Spleen (tissue), 11 donors: Measurements from ENCODE around the gene HOMER3. TPM values are rescaled to one million over a fixed set of nuclear protein-coding genes. Genes with fewer than 3 reads are reported as not detected.

Source experiments
- DNase-seq: peaks from one replicate; pipeline ENCODE4 v3.0.0-alpha.2; 2020
- H3K27ac ChIP-seq, 8 donors: fragments of 200-600 bp; sonication (generic) in 7 of 8; 1 replicate in 4 of 8; 2 replicates in 4 of 8; pipeline versions ENCODE4 v1.5.0 to v1.8.0; 2016 to 2021; ENCODE audit warnings: inconsistent platforms in 4 of 8, mild to moderate bottlenecking in 4 of 8, moderate library complexity in 1 of 8
- H3K27me3 ChIP-seq, 7 donors: fragments of 200-600 bp; sonication (generic) in 6 of 7; replicated peaks in 1 of 7; 1 replicate in 4 of 7; 2 replicates in 3 of 7; pipeline versions ENCODE4 v1.5.0 to v1.8.0; 2016 to 2021; ENCODE audit warnings: inconsistent platforms in 3 of 7, mild to moderate bottlenecking in 1 of 7
- H3K36me3 ChIP-seq, 6 donors: fragments of 200-600 bp; sonication (generic) in 5 of 6; 1 replicate in 4 of 6; 2 replicates in 2 of 6; pipeline versions ENCODE4 v1.5.0 to v1.8.0; 2016 to 2021; ENCODE audit warnings: inconsistent platforms in 2 of 6
- H3K4me1 ChIP-seq, 6 donors: fragments of 200-600 bp; sonication (generic) in 5 of 6; 1 replicate in 3 of 6; 2 replicates in 3 of 6; pipeline versions ENCODE4 v1.5.0 to v1.8.0; 2016 to 2021; ENCODE audit warnings: inconsistent platforms in 3 of 6
- H3K4me3 ChIP-seq, 8 donors: fragments of 200-600 bp; sonication (generic) in 7 of 8; 1 replicate in 4 of 8; 2 replicates in 4 of 8; pipeline versions ENCODE4 v1.5.0 to v1.8.0; 2016 to 2021; ENCODE audit warnings: inconsistent platforms in 4 of 8, mild to moderate bottlenecking in 4 of 8, moderate library complexity in 2 of 8
- H3K9me3 ChIP-seq, 8 donors: fragments of 200-600 bp; sonication (generic) in 7 of 8; 1 replicate in 4 of 8; 2 replicates in 4 of 8; pipeline versions ENCODE4 v1.5.0 to v1.8.0; 2016 to 2021; ENCODE audit warnings: inconsistent platforms in 4 of 8
- CTCF ChIP-seq, 11 experiments: fragments of 200-600 bp in 7 of 11; fragments of 450-650 bp in 4 of 11; sonication (generic) in 4 of 11; IDR thresholded peaks in 8 of 11; conservative IDR thresholded peaks in 3 of 11; 1 replicate in 7 of 11; 2 replicates in 4 of 11; pipeline versions ENCODE4 v1.4.0 to v1.8.0; 2016 to 2021; ENCODE audit warnings: antibody characterized with exemption in 11 of 11, inconsistent platforms in 4 of 11, mild to moderate bottlenecking in 1 of 11
- POLR2A ChIP-seq, 3 donors: fragments of 450-650 bp; IDR thresholded peaks; one replicate each; pipeline ENCODE4 v1.5.1; 2017; ENCODE audit warnings: antibody characterized with exemption in 3 of 3, mild to moderate bottlenecking in 1 of 3
- POLR2AphosphoS5 ChIP-seq, 3 donors: sonication (generic); formaldehyde crosslinking; IDR thresholded peaks; one replicate each; pipeline ENCODE4 v1.5.1; 2017; ENCODE audit warnings: antibody characterized with exemption in 3 of 3
- WGBS, 5 donors: extraction: QIAGEN DNeasy Blood & Tissue Kit in 3 of 5; methylation state at CpG; one replicate each; pipeline versions ENCODE4 v1.1.5 to v1.1.7; 2013 to 2018; 5-methylcytosine and 5-hydroxymethylcytosine counted together
- intact Hi-C: fragments of 100-400 bp; cut with DNase I; formaldehyde crosslinking; loops from one replicate; pipeline ENCODE4 v1.15.0; 2023; ENCODE audit warnings: low total_unique reads
- polyA plus RNA-seq, 3 donors: library from polyadenylated mRNA; stranded (reverse); fragments of 200-250 nt; gene quantifications; one replicate each; pipeline ENCODE4 v1.2.1, GENCODE V29; 2013
- total RNA-seq, 7 donors: library from RNA; depleted of rRNA in 3 of 7; stranded (reverse); fragments of >200 nt in 3 of 7; fragmentation: NEBNext Ultra II Directional in 4 of 7; extraction: Animal tissue kit (Norgen Biotek cat#: 25700) in 4 of 7; gene quantifications; one replicate each; pipeline versions ENCODE4 v1.1.0 to v1.2.1, GENCODE V29; 2016 to 2021
- donor health status: healthy with polysubstance abuse.
- donor health status: DM: no; HTN: no; CAD: no; lungs with moderate emphysema.
- donor health status: DM: no; HTN: no; CAD: no.
- donor health status: Bipolar disorder and iron deficiency.
- donor health status: healthy.
- donor health status: DM: no; HTN: no; CAD: no.
- donor health status: DM: yes; HTN: yes; CAD: no.

Gene HOMER3
- total and polyA plus RNA-seq, 10 donors, result 22.4 to 279 (median 86.5) TPM

- Histone ChIP-seq H3K4me3 (no peak overlapping the region), H3K27me3 (peaks cover 0 to 12% (median 6%) of the 10 kb centered on the region in 7 donors), H3K36me3 (peaks cover 0 to 83% (median 68%) of the 10 kb centered on the region in 6 donors), H3K27ac (no peak overlapping the region), H3K4me1 (peaks cover 0 to 10% (median 3%) of the 10 kb centered on the region in 6 donors), H3K9me3 (no peaks in the 10 kb centered on the region)
- WGBS, 5 donors, result 86 to 96% (median 92%) methylated on average over 7 of the region's 7 CpGs
- intact Hi-C loops, result no loop called here
- no peak for TF ChIP-seq POLR2A (IDR thresholded peaks at IDR 0.05)
- TF ChIP-seq POLR2AphosphoS5 (IDR thresholded peaks at IDR 0.05), result no peak
- TF ChIP-seq CTCF (IDR thresholded peaks at IDR 0.05 in 8 of 11, conservative IDR thresholded peaks at IDR 0.05 in 3 of 11), result no peak
- no peak for DNase-seq
These were observed 39.5 kb downstream of the HOMER3 start for GRCh38 chr19:18901491-18901890.

GRCh38 chr19:18900700-18901481, 40.1 kb downstream of the HOMER3 start:
- peaks cover 0 to 77% (median 62%) of the 10 kb centered on the region in 6 donors for H3K36me3 ChIP-seq
- intact Hi-C loops, result no loop called here
- H3K27ac ChIP-seq, result no peak overlapping the region
- no peaks in the 10 kb centered on the region for H3K9me3 ChIP-seq
- peaks cover 0 to 16% (median 10%) of the 10 kb centered on the region in 7 donors for H3K27me3 ChIP-seq
- DNase-seq, result no peak
- no peak overlapping the region for H3K4me3 ChIP-seq
- WGBS, 5 donors, result 90 to 97% (median 94%) methylated on average over 9 to 17 of the region's 17 CpGs
- peak in 1 of 3 donors; percentile 16 for TF ChIP-seq POLR2AphosphoS5 (IDR thresholded peaks at IDR 0.05)
- no peak for TF ChIP-seq CTCF (IDR thresholded peaks at IDR 0.05 in 8 of 11, conservative IDR thresholded peaks at IDR 0.05 in 3 of 11)
- no peak for TF ChIP-seq POLR2A (IDR thresholded peaks at IDR 0.05)
- H3K4me1 ChIP-seq, result peaks cover 0 to 14% (median 7%) of the 10 kb centered on the region in 6 donors

- TF ChIP-seq POLR2A (IDR thresholded peaks at IDR 0.05) (no peak), CTCF (IDR thresholded peaks at IDR 0.05 in 8 of 11, conservative IDR thresholded peaks at IDR 0.05 in 3 of 11) (no peak), POLR2AphosphoS5 (IDR thresholded peaks at IDR 0.05) (no peak)
- no peak overlapping the region for H3K4me3 ChIP-seq
- 91 to 96% (median 93%) methylated on average over 12 to 20 of the region's 20 CpGs for WGBS, 5 donors
- intact Hi-C loops, result no loop called here
- peaks cover 0 to 67% (median 52%) of the 10 kb centered on the region in 6 donors for H3K36me3 ChIP-seq
- H3K9me3 ChIP-seq, result no peaks in the 10 kb centered on the region
- H3K27ac ChIP-seq, result no peak overlapping the region
- peaks cover 0 to 25% (median 19%) of the 10 kb centered on the region in 7 donors for H3K27me3 ChIP-seq
- H3K4me1 ChIP-seq, result peaks cover 6 to 22% (median 15%) of the 10 kb centered on the region in 6 donors
- peak; percentile 53 for DNase-seq
These were observed 41.1 kb downstream of the HOMER3 start for GRCh38 chr19:18899624-18900560.
